C4-2B (cell line): ENCODE data around the gene B4GALNT4.

Experiments
- CTCF ChIP-seq: fragments of 450-650 bp; conservative IDR thresholded peaks from 2 replicates; pipeline ENCODE4 v1.5.1; 2017; ENCODE audit warnings: mild to moderate bottlenecking
- ZFX ChIP-seq: fragments of 450-650 bp; IDR thresholded peaks from 2 replicates; pipeline ENCODE4 v1.6.1; 2017

- TF ChIP-seq CTCF, result no peak
- TF ChIP-seq ZFX, result no peak
These were observed 11.2 kb downstream of the B4GALNT4 start for GRCh38 chr11:380491-380890.
